Umbilical cord (tissue), 2 donors: ENCODE data around the gene ACSS1. TPM values are rescaled to one million over a fixed set of nuclear protein-coding genes. Genes with fewer than 3 reads are reported as not detected.
A peak's percentile ranks its signal among the peaks of the same experiment; 100 is the strongest.

Experiments used
- DNase-seq: peaks from one replicate; pipeline ENCODE4 v3.0.0-alpha.2; 2015; ENCODE audit warnings: low spot score
- total RNA-seq: library from RNA; depleted of rRNA; stranded (reverse); fragments of >200 nt; gene quantifications from one replicate; pipeline ENCODE4 v1.2.3, GENCODE V29; 2014; ENCODE audit warnings: low replicate concordance; ENCODE audit not compliant: insufficient read depth

The ACSS1 gene
- total RNA-seq = 26.2 TPM

DNA sequence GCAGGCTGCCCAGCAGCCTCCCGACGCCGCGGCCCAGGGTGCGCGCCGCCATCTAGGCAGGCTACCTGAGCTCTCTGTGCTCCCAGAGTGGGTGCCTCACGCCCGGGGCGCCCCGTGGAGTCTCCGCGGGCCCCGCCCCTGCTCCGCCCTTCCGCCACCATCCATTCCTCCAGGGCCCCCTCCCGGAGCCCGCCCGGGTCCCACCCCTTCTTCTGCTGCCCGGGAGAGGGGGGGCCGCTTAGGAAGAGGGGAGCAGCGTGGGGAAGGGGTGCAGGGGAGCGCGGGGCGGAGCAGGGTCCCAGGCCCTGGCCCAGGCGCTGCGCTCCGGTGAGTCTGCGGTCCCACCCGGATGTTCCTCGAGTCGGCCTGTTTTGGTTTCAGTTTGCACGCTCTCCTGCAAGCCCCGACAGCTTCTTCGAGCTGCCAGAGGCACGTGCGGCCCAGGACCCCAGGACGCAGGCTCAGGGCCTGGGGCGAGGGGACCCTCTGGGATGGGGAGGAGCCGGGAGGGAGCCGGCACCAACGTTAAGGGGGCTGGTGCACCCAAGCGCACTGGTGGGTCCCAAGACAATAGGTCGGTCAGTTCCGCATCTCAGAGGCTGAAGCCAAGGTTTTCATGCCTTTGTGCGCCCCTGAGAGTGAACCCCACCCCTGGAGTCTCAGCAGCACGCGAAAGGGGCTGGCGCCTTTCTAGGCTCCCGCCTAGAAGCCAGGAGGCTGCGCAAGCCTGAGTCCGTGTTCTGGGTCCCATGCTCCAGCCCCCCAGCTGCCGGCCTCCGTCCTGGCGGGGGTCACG, at the start of gene ACSS1:
ACSS1 (minus strand) TSS at position 89 of the 796 bp plus-strand sequence; CDS start at position 52, 37 bp downstream.
- DNase-seq = peak; percentile 70

DNA sequence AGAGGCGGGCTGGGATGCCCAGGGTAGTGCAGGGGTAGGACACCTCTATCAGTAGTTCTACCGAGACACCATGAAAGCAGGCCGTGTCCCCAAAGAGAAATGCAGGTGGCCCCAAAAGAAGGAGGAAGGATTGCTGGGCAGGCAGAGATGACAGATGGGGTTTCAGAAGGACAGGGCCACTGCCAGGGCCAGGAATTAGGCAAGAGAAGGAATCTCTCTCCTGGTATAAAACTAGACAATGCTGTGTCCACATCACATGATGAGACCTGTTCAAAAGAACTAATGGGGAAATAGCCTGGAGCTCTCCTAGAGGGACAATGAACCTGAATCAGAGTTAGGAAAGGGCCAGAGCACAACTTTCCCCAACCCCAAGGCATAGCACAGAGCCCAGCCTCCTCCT, 45.6 kb upstream of the ACSS1 start:
- no peak for DNase-seq

DNA sequence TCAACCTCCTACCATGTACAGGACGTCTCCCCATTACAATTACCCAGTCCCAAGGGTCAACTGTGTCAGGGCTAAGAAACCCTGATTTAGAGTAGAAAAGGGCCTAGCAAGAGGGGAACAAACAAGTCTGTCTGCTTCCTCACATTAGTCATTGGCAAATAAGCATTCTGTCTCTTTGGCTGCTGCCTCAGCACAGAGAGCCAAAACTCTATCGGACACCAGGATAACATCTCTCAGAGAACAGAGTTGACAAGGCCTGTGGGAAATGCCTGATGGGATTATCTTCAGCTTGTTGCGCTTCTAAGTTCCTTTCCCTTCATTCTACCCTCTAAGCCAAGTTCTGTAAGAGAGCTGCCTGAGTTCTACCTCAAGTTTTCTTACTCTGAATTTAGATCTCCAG, 43.0 kb upstream of the ACSS1 start:
- DNase-seq = no peak

DNA sequence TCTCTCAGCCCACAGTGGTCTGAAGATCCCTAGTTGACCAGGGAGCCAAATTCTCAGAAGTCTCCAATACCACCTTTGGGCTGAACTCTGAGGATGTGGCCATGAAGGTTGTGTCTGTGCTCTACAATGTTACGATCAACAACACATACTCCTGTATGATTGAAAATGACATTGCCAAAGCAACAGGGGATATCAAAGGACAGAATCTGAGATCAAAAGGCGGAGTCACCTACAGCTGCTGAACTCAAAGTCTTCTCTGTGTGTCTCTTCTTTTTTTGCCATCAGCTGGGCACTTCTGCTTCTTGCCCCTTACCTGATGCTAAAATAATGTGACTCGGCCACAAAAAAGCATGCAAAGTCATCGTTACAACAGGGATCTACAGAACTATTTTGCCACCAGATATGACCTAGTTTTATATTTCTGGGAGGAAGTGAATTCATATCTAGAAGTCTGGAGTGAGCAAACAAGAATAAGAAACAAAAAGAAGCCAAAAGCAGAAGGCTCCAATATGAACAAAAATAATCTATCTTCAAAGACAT, 41.7 kb upstream of the ACSS1 start:
- no peak for DNase-seq

- DNase-seq = no peak
These were observed 39.6 kb upstream of the ACSS1 start for GRCh38 chr20:25097498-25097897.

GRCh38 chr20:25090492-25091429, 32.8 kb upstream of the ACSS1 start:
- no peak for DNase-seq

GRCh38 chr20:25089662-25090061, 31.7 kb upstream of the ACSS1 start:
- no peak for DNase-seq

GRCh38 chr20:25089096-25089495, 31.2 kb upstream of the ACSS1 start:
- no peak for DNase-seq

- DNase-seq = no peak
These were observed 30.3 kb upstream of the ACSS1 start for GRCh38 chr20:25088267-25088666.

GRCh38 chr20:25087186-25087929, 29.4 kb upstream of the ACSS1 start:
- DNase-seq = no peak

- DNase-seq = no peak
These were observed 28.0 kb upstream of the ACSS1 start for GRCh38 chr20:25085756-25086495.

DNA sequence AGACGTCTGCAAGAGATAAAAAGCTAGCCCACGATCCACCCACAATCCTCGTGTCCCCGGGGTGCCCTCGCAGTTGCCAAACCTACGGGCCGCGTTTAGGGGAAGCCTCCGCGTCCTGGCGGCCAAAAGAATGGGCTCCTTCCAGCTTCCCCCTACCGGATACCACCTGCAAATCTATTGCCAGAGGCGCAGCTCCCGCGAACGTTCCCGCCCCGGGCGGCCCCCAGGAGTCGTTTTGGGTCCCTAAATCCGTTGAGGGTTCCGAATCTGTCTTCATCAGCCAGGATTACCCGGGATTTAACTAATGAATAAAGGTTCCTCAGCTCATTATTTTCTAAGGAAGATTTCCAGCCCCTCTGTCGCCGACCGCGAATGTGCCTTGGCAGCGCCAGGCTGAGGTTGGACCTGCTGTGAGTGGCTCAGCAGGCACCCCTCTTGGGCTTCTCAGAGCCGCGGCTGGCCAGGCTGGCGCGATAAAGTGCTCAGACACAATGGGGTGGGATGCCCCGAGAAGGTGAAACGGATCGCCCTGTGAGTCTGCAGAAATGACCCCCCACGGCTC, 26.8 kb upstream of the ACSS1 start:
- no peak for DNase-seq

- no peak for DNase-seq
These were observed 26.1 kb upstream of the ACSS1 start for GRCh38 chr20:25083773-25084625.

DNA sequence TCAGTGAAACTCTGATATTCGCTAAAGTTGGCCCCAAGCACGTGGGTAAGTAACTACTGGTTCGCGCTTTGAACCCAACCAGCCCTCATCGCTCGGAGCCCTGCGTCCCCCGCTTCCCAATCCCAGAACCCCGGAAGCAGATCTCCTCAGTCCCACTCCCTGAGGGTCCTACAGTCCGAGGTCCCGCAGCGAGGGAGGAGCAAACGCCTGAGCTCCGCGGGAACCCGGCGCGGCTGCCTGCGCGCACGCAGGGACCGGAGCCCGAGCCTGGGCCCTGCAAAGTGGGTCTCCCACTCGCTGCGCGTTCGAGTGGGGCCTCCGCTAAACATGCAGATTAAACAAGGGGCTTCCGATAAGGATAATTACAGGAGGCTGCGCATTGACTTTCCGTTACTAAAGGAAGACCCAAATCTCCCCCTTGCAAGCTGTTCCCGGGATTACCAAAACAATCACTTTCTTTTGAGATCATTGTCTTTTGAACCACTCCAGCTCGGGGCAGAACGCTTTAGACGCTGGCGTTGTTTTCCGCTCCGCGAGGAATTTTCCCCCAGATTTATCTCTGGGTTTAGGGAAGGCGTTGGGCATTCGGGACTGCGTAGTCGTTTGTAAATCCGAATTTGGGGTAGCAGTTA, 25.3 kb upstream of the ACSS1 start:
- no peak for DNase-seq

DNA sequence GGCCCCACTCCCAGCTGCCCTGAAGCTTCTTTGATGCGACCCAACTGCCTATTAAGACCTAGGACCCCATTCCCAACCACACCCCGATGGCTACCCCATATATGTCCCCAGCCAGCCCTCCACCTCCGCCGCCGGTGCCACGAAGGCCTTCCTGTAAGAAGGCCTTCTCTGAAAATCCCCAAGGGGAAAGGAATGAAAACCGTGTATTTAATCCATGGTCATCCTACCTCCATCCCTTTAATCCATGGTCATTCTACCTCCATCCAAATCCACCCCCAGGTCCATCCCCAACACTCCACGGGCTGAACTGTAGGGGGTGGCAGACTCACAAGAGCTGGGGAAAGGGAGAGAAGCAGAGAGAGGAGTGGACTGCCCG, 24.5 kb upstream of the ACSS1 start:
- DNase-seq = no peak

DNA sequence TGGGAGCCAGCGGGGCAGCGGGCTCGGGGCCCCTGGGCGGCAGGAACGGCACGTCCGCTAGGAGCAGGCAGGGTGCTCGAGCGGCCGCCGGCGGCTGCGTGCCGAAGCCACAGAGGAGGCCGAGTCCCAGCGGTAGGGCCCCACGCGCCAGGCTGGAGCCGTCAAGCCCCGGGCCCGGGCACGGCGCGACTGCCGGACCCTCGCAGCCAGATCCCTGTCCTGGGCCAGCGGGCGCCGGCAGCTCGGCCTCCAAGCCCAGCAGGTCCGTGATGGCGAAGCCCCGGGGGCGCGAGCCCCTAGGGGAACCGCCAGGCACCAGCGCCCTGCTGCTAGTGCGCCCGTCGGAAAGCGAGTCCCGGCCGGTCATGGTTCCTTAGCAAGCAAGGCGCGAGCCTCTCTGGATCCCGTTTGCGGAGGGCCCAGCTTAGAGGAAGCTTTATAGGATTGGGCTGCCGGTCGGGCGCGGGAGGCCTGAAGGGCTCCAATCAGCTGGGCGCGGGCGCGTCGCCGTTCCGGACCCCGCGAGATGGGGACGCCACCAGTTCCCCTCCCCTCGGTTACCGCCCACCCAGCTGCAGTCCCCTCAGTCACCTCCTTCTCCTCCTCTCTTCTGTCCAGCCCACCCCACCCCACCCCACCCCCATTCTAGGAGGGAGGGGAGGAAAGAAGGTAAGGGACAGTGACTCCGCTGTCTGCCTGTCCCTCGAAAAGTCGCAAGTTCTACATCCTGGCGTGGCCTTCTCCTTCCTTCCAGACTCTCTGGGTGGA, 24.0 kb upstream of the ACSS1 start, which contains the start of gene VSX1:
VSX1 (minus strand) TSS at position 412 of the 768 bp plus-strand sequence; CDS start at position 367, 45 bp downstream.
- no peak for DNase-seq

GRCh38 chr20:25081065-25081729, 23.3 kb upstream of the ACSS1 start:
- DNase-seq = peak; percentile 20

GRCh38 chr20:25079171-25079570, 21.2 kb upstream of the ACSS1 start:
- no peak for DNase-seq
